ENCODE data around the gene TCIRG1. TPM values are rescaled to one million over a fixed set of nuclear protein-coding genes. Genes with fewer than 3 reads are reported as not detected.

Gene TCIRG1, protein sequence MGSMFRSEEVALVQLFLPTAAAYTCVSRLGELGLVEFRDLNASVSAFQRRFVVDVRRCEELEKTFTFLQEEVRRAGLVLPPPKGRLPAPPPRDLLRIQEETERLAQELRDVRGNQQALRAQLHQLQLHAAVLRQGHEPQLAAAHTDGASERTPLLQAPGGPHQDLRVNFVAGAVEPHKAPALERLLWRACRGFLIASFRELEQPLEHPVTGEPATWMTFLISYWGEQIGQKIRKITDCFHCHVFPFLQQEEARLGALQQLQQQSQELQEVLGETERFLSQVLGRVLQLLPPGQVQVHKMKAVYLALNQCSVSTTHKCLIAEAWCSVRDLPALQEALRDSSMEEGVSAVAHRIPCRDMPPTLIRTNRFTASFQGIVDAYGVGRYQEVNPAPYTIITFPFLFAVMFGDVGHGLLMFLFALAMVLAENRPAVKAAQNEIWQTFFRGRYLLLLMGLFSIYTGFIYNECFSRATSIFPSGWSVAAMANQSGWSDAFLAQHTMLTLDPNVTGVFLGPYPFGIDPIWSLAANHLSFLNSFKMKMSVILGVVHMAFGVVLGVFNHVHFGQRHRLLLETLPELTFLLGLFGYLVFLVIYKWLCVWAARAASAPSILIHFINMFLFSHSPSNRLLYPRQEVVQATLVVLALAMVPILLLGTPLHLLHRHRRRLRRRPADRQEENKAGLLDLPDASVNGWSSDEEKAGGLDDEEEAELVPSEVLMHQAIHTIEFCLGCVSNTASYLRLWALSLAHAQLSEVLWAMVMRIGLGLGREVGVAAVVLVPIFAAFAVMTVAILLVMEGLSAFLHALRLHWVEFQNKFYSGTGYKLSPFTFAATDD
- total RNA-seq: 54.8 and 110 TPM in 2 replicates

DNA sequence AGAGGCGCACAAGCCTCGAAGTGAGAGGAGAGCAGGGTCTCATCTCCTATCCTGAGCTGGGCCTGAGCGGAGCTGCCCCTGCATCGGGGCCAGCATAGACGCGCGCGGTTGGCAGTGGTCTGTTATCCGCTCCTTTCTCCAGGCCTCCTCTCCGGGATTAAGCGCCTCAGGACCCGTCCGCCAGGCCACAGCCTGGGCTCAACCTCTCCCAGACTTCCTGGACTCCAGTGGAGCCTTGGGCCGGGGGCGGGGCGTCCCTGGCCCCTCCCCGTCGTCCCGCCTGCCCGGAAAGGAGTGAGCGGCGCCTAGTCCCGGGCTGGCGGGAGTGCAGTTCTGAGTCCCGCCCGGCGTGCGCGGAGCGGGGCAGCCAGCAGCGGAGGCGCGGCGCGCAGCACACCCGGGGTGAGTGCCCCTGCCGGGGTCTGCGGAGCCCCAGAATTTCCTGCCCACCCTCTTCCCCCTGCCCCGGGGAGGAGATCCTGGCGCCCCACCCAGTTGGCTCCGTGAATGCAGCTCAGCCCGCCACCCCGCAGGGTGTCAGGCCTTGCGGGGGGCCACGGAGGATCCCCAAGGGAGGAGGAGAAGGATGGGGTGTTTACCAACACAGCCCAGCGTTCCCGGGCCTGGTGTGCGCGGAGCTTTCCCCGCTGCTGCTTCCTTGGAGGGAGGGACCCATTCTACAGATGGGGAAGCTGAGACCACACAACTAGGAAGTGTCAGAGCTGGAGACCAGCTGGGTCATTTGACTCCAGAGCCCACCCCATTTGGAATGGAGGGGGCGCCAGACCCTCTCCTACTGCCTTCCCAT, at the start of gene TCIRG1:
Gene TCIRG1 (plus strand): TSS at position 308 of the 808 bp plus-strand sequence. CDS start 2,247 bp downstream, outside the sequence.

DNA sequence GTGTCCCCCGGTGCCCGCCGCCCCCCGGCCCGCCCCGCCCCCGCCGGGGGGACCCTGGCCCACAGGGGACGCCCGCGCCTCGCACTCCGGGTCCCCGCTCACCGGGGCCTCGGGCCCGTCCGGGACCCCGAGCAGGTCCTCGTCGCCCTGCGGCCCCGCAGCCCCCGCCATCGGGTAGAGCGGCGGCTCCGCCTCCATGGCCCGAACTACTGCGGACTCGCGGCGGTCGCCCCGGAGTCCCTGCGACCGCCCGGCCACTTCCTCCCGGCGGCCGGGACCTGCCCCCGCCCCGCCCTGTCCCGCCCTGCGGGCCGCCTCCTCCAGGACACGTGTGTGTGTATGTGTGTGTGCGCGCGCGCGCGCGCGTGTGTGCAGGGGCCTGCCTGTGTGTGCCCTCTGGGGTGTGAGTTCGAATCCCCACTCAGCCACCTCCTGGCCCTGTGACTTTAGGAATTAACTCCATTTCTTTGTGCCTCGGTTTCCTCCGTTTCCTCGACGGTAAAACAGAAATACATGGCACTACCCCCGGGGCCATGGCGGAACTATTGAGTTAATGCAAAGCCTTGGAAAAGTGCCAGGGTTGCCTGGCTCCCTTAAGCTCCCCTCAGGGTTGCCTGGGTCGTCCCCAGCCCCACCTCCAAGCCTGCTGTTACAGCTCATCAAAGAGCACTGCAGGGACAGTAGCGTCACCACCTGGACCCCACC, 34.8 kb upstream of the TCIRG1 start, which contains the start of gene UNC93B1:
Gene UNC93B1 (minus strand): TSS at position 252 of the 705 bp plus-strand sequence. CDS start 54 bp downstream, at position 198.

DNA sequence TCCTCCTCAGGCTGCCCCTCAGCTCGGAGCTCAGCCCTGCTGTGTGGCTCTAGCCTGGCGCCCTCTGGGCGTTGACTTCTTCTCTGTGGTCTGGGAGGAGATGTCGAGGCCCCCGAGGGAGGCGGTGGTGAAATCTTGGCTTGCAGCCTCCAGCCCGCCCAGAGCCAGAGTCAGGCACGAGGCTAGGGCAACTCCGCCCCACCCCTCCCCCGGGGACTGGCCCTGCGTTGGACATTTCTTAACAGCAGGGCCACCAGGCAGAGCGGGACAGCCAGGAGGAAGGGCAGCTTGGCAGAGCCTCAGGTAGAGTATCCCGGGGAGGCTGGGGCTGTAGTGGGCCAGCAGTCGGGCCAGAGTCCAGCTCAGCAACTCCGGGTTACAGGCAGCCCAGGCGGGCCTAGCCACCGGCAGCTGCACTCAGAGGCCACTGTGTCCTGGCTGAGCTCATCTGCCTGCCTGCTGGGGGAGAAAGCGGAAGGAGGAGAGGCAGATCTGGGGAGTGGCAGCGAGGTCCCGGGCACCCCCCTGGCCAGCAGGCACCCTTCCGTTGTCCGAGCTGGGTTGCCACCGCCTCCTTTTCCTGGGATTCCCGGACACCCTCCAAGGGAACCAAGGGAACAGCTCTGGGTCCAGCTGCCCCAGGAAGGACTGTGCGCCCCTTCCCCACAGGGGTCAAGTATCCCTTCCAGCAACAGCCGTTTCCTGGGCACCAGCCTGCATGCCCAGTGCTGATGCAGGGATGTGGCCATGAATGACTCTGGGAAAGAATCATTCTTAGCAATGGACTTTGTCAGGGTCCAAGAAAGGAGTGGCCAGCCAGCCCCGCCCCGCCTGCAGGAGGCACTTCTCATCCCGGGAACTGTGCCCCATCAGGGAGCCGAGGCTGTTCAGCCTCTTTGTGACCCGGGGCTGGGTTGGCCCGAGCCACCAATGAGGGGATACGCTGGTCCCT, 28.5 kb upstream of the TCIRG1 start, which contains the start of gene ALDH3B1:
Gene ALDH3B1 (plus strand): TSS at position 238 of the 952 bp plus-strand sequence. CDS start 4,971 bp downstream, outside the sequence.

DNA sequence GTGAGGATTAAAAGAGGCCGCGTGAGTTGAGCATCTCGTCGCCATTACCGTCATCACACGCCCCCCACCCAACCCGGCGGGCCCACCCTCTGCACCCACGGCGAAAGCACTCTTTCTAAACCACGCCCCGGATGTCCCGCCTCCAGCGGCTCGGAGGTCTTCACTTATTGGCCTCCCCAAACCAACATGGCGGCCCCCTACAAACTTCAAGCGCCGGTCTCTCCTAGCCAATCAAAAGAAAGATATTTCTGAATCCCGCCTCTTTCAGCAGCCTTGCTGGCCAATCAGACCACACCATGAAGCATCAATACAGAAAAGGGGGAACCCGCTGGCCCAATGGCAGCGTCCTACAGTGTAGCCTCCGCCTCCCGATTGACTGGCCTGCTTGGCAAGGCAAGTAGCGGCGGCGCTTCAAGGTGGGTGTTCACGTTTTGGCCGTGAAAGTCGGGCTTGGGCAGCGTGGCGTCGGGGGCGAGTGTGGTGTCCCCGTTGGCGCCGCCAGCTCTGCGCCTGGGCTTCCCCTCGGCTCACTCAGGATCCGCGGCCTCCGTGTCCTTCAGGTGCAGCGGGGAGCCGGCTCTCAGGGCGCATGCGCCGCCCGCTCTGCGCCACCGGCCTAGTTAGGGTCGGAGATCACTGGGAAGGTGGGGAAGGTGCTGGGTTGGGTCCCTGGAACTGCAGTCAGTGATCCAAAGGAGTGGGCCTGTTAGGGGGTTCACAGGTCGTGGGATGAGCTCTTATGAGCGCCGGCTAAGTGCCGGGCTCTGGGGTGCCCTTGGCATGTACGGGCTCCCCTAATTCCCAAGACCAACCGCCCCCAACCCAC, 8.3 kb upstream of the TCIRG1 start, which contains the start of gene NDUFS8:
Gene NDUFS8 (plus strand): TSS at position 364 of the 826 bp plus-strand sequence. CDS start 1,471 bp downstream, outside the sequence.

Other genes starting within 250 kb of the TCIRG1 start
- 18.1 and 24.9 TPM in 2 replicates for gene UNC93B1, start 34.9 kb upstream of the TCIRG1 start, total RNA-seq
- gene ALDH3B1, start 28.7 kb upstream of the TCIRG1 start, total RNA-seq: 24.9 and 28.6 TPM in 2 replicates
- gene NDUFS8, start 8.3 kb upstream of the TCIRG1 start, total RNA-seq: 99.7 and 100 TPM in 2 replicates
- gene CHKA, start 82.4 kb downstream of the TCIRG1 start, total RNA-seq: 9.0 and 12.5 TPM in 2 replicates
- 21.3 and 26.0 TPM in 2 replicates for gene KMT5B, start 174.3 kb downstream of the TCIRG1 start, total RNA-seq
- gene C11orf24, start 232.9 kb downstream of the TCIRG1 start, total RNA-seq: 19.3 and 24.4 TPM in 2 replicates